Stomach (tissue), 4 donors: ENCODE data around the gene NDFIP2.

Experiments used
- POLR2A ChIP-seq, 4 donors: fragments of 450-650 bp; IDR thresholded peaks; one replicate each; pipeline ENCODE4 v1.6.1; 2016; ENCODE audit warnings: antibody characterized with exemption in 4 of 4, control low read depth in 2 of 4, mild to moderate bottlenecking in 1 of 4, moderate library complexity in 1 of 4
- TF ChIP-seq, protein P1 (sequence below), 7 experiments: fragments of 450-650 bp in 4 of 7; fragments of 200-600 bp in 3 of 7; sonication (generic) in 3 of 7; IDR thresholded peaks; one replicate each; pipeline ENCODE4 v1.5.1; 2016 to 2019; ENCODE audit warnings: antibody characterized with exemption in 7 of 7, control low read depth in 2 of 7, mild to moderate bottlenecking in 1 of 7

DNA sequence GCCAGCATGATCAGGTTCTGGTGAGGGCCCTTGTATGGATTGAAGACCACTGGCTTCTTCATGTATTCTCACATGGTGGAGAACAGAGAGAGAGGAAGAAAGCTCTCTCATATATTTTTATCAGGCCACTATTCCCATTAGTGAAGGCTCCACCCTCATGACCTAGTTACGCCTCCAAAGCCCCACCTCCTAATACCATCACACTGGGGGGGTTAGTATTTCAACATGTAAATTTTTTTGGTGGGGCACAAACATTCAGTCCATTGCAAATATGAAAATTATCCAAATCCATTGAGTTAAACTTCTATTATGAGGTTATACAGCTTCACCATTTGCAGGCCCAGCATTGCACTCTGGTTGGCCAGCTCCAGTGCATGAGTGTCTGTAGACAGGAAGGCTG, 41.7 kb upstream of the NDFIP2 start:
- no peak for TF ChIP-seq POLR2A (IDR thresholded peaks at IDR 0.05)
- TF ChIP-seq, protein P1, sequence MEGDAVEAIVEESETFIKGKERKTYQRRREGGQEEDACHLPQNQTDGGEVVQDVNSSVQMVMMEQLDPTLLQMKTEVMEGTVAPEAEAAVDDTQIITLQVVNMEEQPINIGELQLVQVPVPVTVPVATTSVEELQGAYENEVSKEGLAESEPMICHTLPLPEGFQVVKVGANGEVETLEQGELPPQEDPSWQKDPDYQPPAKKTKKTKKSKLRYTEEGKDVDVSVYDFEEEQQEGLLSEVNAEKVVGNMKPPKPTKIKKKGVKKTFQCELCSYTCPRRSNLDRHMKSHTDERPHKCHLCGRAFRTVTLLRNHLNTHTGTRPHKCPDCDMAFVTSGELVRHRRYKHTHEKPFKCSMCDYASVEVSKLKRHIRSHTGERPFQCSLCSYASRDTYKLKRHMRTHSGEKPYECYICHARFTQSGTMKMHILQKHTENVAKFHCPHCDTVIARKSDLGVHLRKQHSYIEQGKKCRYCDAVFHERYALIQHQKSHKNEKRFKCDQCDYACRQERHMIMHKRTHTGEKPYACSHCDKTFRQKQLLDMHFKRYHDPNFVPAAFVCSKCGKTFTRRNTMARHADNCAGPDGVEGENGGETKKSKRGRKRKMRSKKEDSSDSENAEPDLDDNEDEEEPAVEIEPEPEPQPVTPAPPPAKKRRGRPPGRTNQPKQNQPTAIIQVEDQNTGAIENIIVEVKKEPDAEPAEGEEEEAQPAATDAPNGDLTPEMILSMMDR (IDR thresholded peaks at IDR 0.05) = no peak
